Stimulated activated CD8-positive, alpha-beta memory T cell treated with anti-CD3 and anti-CD28 coated beads, Interleukin-4, amount 100 ng/mL, for 48 hours (primary cell): Measurements from ENCODE around the gene NSUN7.

Source experiments
- DNase-seq: peaks from one replicate; pipeline ENCODE4 v3.0.0-alpha.2; 2020

The NSUN7 gene

DNA sequence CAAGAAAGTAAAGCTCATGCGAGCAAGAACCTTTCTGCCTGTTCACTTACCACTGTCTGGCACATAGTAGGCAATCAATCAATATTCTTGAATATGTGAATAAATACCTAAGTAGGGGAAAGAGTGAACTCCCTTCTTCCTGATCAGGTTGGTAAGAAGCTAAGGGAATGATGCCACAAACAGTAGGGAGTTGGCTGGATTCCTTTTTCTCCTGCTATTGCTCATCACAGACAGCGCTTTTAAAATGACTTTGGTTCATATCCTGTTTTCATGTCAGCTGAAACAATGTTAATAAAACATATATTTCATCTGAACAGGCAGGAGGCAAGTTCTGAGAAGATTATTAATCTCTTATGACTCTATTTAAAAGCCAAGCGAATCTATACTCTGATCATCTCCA lies 99.2 kb downstream of the NSUN7 start:
- DNase-seq: no peak

DNA sequence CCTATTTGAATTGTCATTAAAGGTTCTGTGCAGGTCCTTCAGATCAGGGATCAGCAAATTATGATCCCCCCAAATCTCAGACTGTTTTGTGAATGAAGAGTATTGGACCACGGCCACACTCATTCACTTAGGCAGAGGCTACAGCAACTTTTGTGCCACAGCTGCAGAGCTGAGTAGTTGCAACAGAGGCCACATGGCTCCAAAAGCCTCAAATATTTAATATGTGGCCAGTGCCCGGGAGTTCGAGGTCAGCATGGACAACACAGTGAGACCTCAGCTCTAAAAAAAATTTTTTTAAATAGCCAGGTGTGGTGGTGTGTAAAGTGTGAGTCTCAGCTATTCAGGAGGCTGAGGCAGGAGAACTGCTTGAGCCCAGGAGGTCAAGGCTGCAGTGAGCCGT lies 100.7 kb downstream of the NSUN7 start:
- DNase-seq: no peak

DNA sequence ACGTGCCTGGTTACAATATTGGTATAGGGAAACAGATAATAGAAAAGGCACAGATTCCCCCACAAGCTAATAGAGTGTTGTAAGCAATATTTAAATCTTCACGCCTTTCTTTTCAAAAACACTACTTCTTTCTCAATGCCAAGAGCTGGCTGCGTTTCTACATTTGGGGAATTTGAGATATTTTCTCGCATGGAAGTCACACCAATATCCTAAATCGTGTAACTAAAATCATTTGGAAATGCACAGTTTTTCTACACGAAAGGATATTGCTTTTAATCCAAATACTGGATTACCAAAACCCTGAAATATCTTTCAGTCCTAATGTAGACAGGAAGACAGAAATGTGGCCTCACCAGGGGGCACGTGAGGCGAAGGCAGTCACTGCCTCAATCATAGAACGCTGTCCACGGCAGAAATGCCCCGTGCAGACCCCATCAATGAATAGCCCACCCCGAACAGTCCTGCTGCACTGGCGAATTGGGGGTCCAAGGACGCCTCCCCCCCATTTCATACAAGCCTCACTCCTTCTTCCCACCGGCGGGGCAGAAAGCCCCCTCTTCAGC lies 106.6 kb downstream of the NSUN7 start:
- no peak for DNase-seq

DNA sequence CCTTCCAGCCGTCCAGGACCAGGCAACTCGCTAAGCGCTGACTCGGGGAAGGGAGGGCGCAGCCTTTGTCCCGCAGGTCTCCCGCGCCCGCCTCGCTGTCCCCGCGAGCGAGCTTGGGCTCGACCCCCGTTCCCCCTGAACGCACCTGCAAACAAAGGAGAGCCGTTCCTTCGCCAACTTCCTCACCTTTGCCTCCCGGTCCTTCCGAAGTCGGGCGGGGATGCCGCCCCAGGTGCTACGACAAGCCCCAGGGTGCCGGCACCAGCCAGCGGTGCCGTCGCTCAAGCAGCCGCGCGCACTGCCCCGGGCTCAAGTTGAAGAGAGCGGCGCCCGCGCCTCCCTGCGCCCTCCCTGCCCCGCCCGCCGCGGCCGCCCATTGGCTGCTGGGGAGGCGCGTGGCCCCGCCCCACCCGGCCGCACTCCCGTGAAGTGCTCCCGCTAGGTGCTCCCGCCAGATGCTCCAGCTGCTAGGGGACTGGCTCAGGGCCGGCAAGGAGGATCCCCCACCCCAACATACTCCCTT lies 107.1 kb downstream of the NSUN7 start:
- DNase-seq: peak; percentile 76

DNA sequence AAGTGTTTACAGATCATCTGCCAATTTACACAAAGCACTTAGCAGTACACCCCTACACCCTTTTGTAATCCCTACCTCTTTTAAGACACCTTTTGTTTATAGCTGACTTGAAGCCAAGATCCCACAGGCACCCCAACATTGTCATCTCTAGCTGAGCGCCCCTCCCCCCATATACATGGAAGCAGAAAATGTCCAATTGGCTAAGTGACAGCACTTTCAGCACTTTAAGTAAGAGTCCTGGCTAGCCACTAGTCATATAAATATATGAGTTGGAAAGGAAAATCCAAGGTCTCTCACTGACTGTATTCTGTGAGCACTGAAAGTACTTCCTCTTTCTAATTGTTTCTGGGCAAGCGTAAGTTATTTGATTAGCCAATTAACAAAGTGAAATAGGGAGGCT lies 108.2 kb downstream of the NSUN7 start:
- DNase-seq: no peak

DNA sequence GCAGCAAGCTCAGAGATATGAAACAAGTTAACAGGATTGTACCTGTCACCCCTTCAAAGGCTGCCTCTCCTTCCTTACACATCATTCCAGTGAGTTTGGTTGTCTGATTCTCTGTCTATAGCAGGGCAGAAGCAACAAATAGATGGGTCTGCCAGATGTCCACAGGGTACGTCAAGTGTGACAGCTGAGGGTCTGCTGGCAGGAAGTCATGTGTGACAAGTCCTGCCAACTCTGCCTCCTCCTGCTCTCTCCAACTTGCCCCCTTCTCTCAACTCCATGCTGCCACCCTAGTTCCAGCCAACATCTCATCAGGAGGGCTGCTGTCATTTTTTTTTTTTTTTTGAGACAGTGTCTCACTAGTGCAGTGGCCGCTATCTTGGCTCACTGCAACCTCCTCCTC lies 109.2 kb downstream of the NSUN7 start:
- no peak for DNase-seq
